HepG2 (cell line): ENCODE data around the gene ARF4. TPM values are rescaled to one million over a fixed set of nuclear protein-coding genes. Genes with fewer than 3 reads are reported as not detected.

Source experiments
- ATAC-seq: fragments of 200-7000 bp; cut with Tn5 transposase; 3 replicates; pipeline ENCODE4 v1.9.1; 2020; ENCODE audit warnings: mild to moderate bottlenecking, moderate library complexity
- BruUV-seq: library from RNA; stranded (reverse); fragments of 400-500 nt; replicated peaks from 2 replicates; lab custom pipeline; 2021; lab: Mats Ljungman, UMichigan
- CTCF ChIA-PET: fragments of 300-600 bp; formaldehyde crosslinking; extraction: SDS; loops from one replicate; lab custom pipeline; 2021; ENCODE audit warnings: low total read pairs, inconsistent platforms, low intra/inter-chr PET ratio; lab: Yijun Ruan, JAX
- POLR2A ChIA-PET: fragments of 350-600 bp; sonication (Branson Sonifier 250); formaldehyde crosslinking; loops from one replicate; lab custom pipeline; 2020; ENCODE audit warnings: antibody characterized with exemption, inconsistent platforms; lab: Yijun Ruan, JAX
- DNase-seq: peaks from one replicate; pipeline ENCODE4 v3.0.0-alpha.2; 2015; ENCODE audit warnings: low spot score
- FAIRE-seq: peaks from 3 replicates; lab custom pipeline; 2011; peaks lifted over from hg19 to GRCh38; lab: Jason Lieb, UNC
- H2AFZ ChIP-seq: one replicate; pipeline ENCODE4 v1.6.1; 2011; ENCODE audit warnings: low read length, inconsistent platforms
- H3K27ac ChIP-seq: fragments of 300-600 bp; 3 replicates; pipeline ENCODE4 v1.8.0; 2011; ENCODE audit warnings: mixed run types, mild to moderate bottlenecking, mixed read lengths, low read length, inconsistent platforms; ENCODE audit not compliant: insufficient read depth; ENCODE audit errors: extremely low read length
- H3K27me3 ChIP-seq, 2 experiments: fragments of 200-600 bp in 1 of 2; 2 replicates in 1 of 2; 3 replicates in 1 of 2; pipeline versions ENCODE4 v1.6.0 to v1.8.0; 2011; ENCODE audit warnings: low read length in 2 of 2, mild to moderate bottlenecking in 2 of 2, moderate library complexity in 2 of 2, inconsistent platforms in 1 of 2; ENCODE audit not compliant: insufficient read depth in 2 of 2, control insufficient read depth in 1 of 2
- H3K36me3 ChIP-seq, 2 experiments: fragments of 200-600 bp in 1 of 2; replicated peaks in 1 of 2; 2 replicates in 1 of 2; 3 replicates in 1 of 2; pipeline versions ENCODE4 v1.5.1 to v1.8.0; 2011; ENCODE audit warnings: low read length in 2 of 2, inconsistent platforms in 1 of 2; ENCODE audit not compliant: insufficient read depth in 2 of 2, control insufficient read depth in 1 of 2
- H3K4me1 ChIP-seq: 2 replicates; pipeline ENCODE4 v1.5.1; 2012; ENCODE audit warnings: low read length, inconsistent platforms; ENCODE audit not compliant: insufficient read depth
- H3K4me2 ChIP-seq: 2 replicates; pipeline ENCODE4 v1.6.0; 2011; ENCODE audit warnings: low read depth, low read length, inconsistent platforms
- H3K4me3 ChIP-seq, 3 experiments: fragments of 200-600 bp in 1 of 3; sonication (generic), shearing (Covaris generic) in 1 of 3; replicated peaks in 1 of 3; 2 replicates each; pipeline ENCODE4 v1.5.1; 2011 to 2016; ENCODE audit warnings: low read length in 3 of 3, inconsistent platforms in 2 of 3, low read depth in 2 of 3, mild to moderate bottlenecking in 2 of 3, control low read depth in 1 of 3, mixed read lengths in 1 of 3; ENCODE audit not compliant: insufficient read depth in 1 of 3
- H3K79me2 ChIP-seq: one replicate; pipeline ENCODE4 v1.6.1; 2011; ENCODE audit warnings: low read length, inconsistent platforms; ENCODE audit not compliant: insufficient read depth
- H3K9ac ChIP-seq: 2 replicates; pipeline ENCODE4 v1.6.0; 2011; ENCODE audit warnings: mild to moderate bottlenecking, low read depth, low read length, inconsistent platforms; ENCODE audit not compliant: insufficient read depth
- H3K9me3 ChIP-seq: 2 replicates; pipeline ENCODE4 v1.5.1; 2012; ENCODE audit warnings: mild to moderate bottlenecking, low read length
- H4K20me1 ChIP-seq: 2 replicates; pipeline ENCODE4 v1.6.0; 2011; ENCODE audit warnings: inconsistent platforms, mild to moderate bottlenecking, low read length, moderate library complexity; ENCODE audit not compliant: insufficient read depth
- CHD2 ChIP-seq: IDR thresholded peaks from 2 replicates; pipeline ENCODE4 v1.6.1; 2011; ENCODE audit warnings: low read depth, low read length, improper control_type of control experiment
- DR1 ChIP-seq: sonication (generic); formaldehyde crosslinking; IDR thresholded peaks from 2 replicates; pipeline ENCODE4 v1.8.0; 2021; ENCODE audit warnings: mild to moderate bottlenecking, missing genetic modification reagents, inconsistent platforms
- GRHL1 ChIP-seq: sonication (generic); formaldehyde crosslinking; conservative IDR thresholded peaks from 2 replicates; pipeline ENCODE4 v1.8.0; 2022; ENCODE audit warnings: missing genetic modification reagents
- NCOA5 ChIP-seq: sonication (generic); formaldehyde crosslinking; IDR thresholded peaks from 2 replicates; pipeline ENCODE4 v1.4.0; 2020; ENCODE audit warnings: missing genetic modification reagents
- NCOR1 ChIP-seq: fragments of 200-600 bp; sonication (generic); IDR thresholded peaks from 2 replicates; pipeline ENCODE4 v1.7.0; 2017; ENCODE audit warnings: antibody characterized with exemption, low read length, borderline replicate concordance
- PLRG1 ChIP-seq: fragments of 450-650 bp; conservative IDR thresholded peaks from 2 replicates; pipeline ENCODE4 v1.6.1; 2016
- SRY ChIP-seq: sonication (generic); formaldehyde crosslinking; IDR thresholded peaks from 2 replicates; pipeline ENCODE4 v1.8.0; 2022; ENCODE audit warnings: mild to moderate bottlenecking, missing genetic modification reagents
- STAG1 ChIP-seq: sonication (generic); formaldehyde crosslinking; IDR thresholded peaks from 2 replicates; pipeline ENCODE4 v1.4.0; 2020; ENCODE audit warnings: missing genetic modification reagents
- TOPORS ChIP-seq: sonication (generic); formaldehyde crosslinking; IDR thresholded peaks from 2 replicates; pipeline ENCODE4 v1.8.0; 2023; ENCODE audit warnings: mild to moderate bottlenecking, missing genetic modification reagents
- TSC22D2 ChIP-seq: sonication (generic); formaldehyde crosslinking; IDR thresholded peaks from 2 replicates; pipeline ENCODE4 v1.5.1; 2020; ENCODE audit warnings: missing genetic modification reagents, mild to moderate bottlenecking, borderline replicate concordance
- U2AF1 ChIP-seq: fragments of 200-400 bp; formaldehyde crosslinking; optimal IDR thresholded peaks from 2 replicates; pipeline ENCODE3; 2017; ENCODE audit warnings: mild to moderate bottlenecking, low read depth, low read length
- ZFYVE20 ChIP-seq: sonication (generic); formaldehyde crosslinking; IDR thresholded peaks from 2 replicates; pipeline ENCODE4 v1.8.0; 2023; ENCODE audit warnings: low read depth, mild to moderate bottlenecking, moderate library complexity, missing genetic modification reagents, borderline replicate concordance
- ZNF101 ChIP-seq: sonication (generic); formaldehyde crosslinking; IDR thresholded peaks from 2 replicates; pipeline ENCODE4 v1.4.0; 2020; ENCODE audit warnings: mild to moderate bottlenecking, low read depth, missing genetic modification reagents, borderline replicate concordance
- ZNF317 ChIP-seq: sonication (generic); formaldehyde crosslinking; IDR thresholded peaks from 2 replicates; pipeline ENCODE4 v1.5.0; 2020; ENCODE audit warnings: mild to moderate bottlenecking, missing genetic modification reagents
- ZNF513 ChIP-seq: sonication (generic); formaldehyde crosslinking; conservative IDR thresholded peaks from 2 replicates; pipeline ENCODE4 v1.5.0; 2020; ENCODE audit warnings: missing genetic modification reagents
- ZNF710 ChIP-seq: sonication (generic); formaldehyde crosslinking; IDR thresholded peaks from 2 replicates; pipeline ENCODE4 v1.5.0; 2020; ENCODE audit warnings: mild to moderate bottlenecking, missing genetic modification reagents, borderline replicate concordance
- ZNF773 ChIP-seq: sonication (generic); formaldehyde crosslinking; IDR thresholded peaks from 2 replicates; pipeline ENCODE4 v1.4.0; 2020; ENCODE audit warnings: missing genetic modification reagents, borderline replicate concordance
- ZSCAN5A ChIP-seq: sonication (generic); formaldehyde crosslinking; IDR thresholded peaks from 2 replicates; pipeline ENCODE4 v1.8.0; 2022; ENCODE audit warnings: mild to moderate bottlenecking, missing genetic modification reagents, borderline replicate concordance
- WGBS: methylation state at CpG from one replicate; pipeline ENCODE4 v1.1.6; 2017; ENCODE audit warnings: low lambda C conversion rate; 5-methylcytosine and 5-hydroxymethylcytosine counted together
- in situ Hi-C: cut with HindIII; loops from 2 replicates; pipeline ENCODE4 v1.10.0; 2017; ENCODE audit warnings: low pct_unique_long_range_greater_than_20kb; ENCODE audit not compliant: extremely low pct_ligation_motif_present
- intact Hi-C: fragments of 100-400 bp; cut with micrococcal nuclease; formaldehyde crosslinking; loops from one replicate; pipeline ENCODE4 v1.10.0; 2022; ENCODE audit not compliant: unreplicated experiment
- polyA plus RNA-seq, 8 experiments: library from polyadenylated mRNA; depleted of rRNA in 3 of 8; stranded (reverse) in 7 of 8; unstranded in 1 of 8; fragments of >200 nt; fragmentation: Illumina TruSeq in 4 of 8; extraction: Trizol in 4 of 8; gene quantifications; 2 replicates each; pipeline versions ENCODE4 v1.2.1 to v1.2.3, GENCODE V29; 2011 to 2016; ENCODE audit warnings: low read depth in 4 of 8, missing spikeins in 1 of 8, mixed read lengths in 1 of 8; ENCODE audit not compliant: insufficient read depth in 1 of 8
- total RNA-seq, 5 experiments: library from RNA; depleted of rRNA; stranded (reverse); fragments of >200 nt; fragmentation: Illumina TruSeq; extraction: Trizol; gene quantifications; 2 replicates each; pipeline ENCODE4 v1.2.3, GENCODE V29; 2016; ENCODE audit warnings: low read depth in 1 of 5

Gene ARF4
- total and polyA plus RNA-seq, 2 of the 13 experiments (the other 11 are each of a cell fraction or from before 2014, with no cell fraction given) = 184 to 250 TPM

GRCh38 chr3:57596495-57597126, 533 bp downstream of the ARF4 start:
- CTCF ChIA-PET = no interaction called here
- H3K79me2 ChIP-seq = peaks cover 72% of the 10 kb centered on the region
- in situ Hi-C loops (no loop called here), intact Hi-C loops (loop anchor here (1.0 to 10.0 kb wide), 4 partner anchors 39 to 228 kb away; partner anchors contain the start of genes PDE12 and SLMAP)
- DNase-seq (peak; percentile 75), ATAC-seq (peak; percentile 71), FAIRE-seq (no peak)
- peak overlapping the region; percentile 99 for H3K27ac ChIP-seq
- no peaks in the 10 kb centered on the region; a peak in 2 of 5 replicates for H3K27me3 ChIP-seq
- peaks cover 46% of the 10 kb centered on the region for H3K4me1 ChIP-seq
- H3K36me3 ChIP-seq = peaks cover under 1 to 9% of the 10 kb centered on the region in 2 experiments; a peak in 3 of 5 replicates
- peaks cover 50% of the 10 kb centered on the region for H4K20me1 ChIP-seq
- H3K4me3 ChIP-seq = peak overlapping the region; percentile 79 to 96 (median 94)
- peak overlapping the region; percentile 100 for H3K9ac ChIP-seq
- H2AFZ ChIP-seq = no peak overlapping the region
- TSS peak; percentile 66 for BruUV-seq
- H3K9me3 ChIP-seq = no peaks in the 10 kb centered on the region
- WGBS = under 1% methylated on average over 21 of the region's 31 CpGs
- H3K4me2 ChIP-seq = peak overlapping the region; percentile 85
- POLR2A ChIA-PET = interaction anchor here (0.8 to 4.0 kb wide), 12 partner anchors 8 to 231 kb away, joined by 3 to 36 read pairs (median 6); partner anchors contain the start of genes PDE12 and SLMAP
- TF ChIP-seq NCOR1 = no peak
- no peak for TF ChIP-seq PLRG1
- TF ChIP-seq NCOA5 (CRISPR knock-in tag) = no peak
- no peak for TF ChIP-seq STAG1
- 0 out of 2 replicates have a peak, but pooled peaks have one; percentile 10 for TF ChIP-seq CHD2
- TF ChIP-seq DR1 = no peak
- TF ChIP-seq U2AF1 = no peak
- TF ChIP-seq ZSCAN5A (CRISPR knock-in tag) = no peak
- TF ChIP-seq ZNF513 (CRISPR knock-in tag) = no peak
- no peak for TF ChIP-seq ZFYVE20
- no peak for TF ChIP-seq ZNF101 (CRISPR knock-in tag)
- no peak for TF ChIP-seq ZNF317 (CRISPR knock-in tag)
- no peak for TF ChIP-seq GRHL1 (CRISPR knock-in tag)
- TF ChIP-seq TOPORS (CRISPR knock-in tag) = no peak
- no peak for TF ChIP-seq ZNF710 (CRISPR knock-in tag)
- TF ChIP-seq TSC22D2 (CRISPR knock-in tag) = no peak
- no peak for TF ChIP-seq SRY (CRISPR knock-in tag)
- no peak for TF ChIP-seq ZNF773 (CRISPR knock-in tag)
